SK-N-MC (cell line): ENCODE data around the gene COG5.
"Not testable (repeated sequence)": the region's sequence is repeated elsewhere in the genome, so short reads cannot be mapped to it uniquely, and the experiment has no call there.

Source experiments
- EZH2 ChIP-seq: fragments of 200-600 bp; sonication (generic); IDR thresholded peaks from one replicate; pipeline ENCODE4 v1.6.1; 2017; ENCODE audit warnings: antibody characterized with exemption
- FOXP2 ChIP-seq: optimal IDR thresholded peaks from 2 replicates; pipeline ENCODE3; 2011; ENCODE audit warnings: mild to moderate bottlenecking, moderate library complexity; ENCODE audit not compliant: insufficient read depth; ENCODE audit errors: extremely low read length, control extremely low read depth
- POLR2AphosphoS5 ChIP-seq: IDR thresholded peaks from 2 replicates; pipeline ENCODE4 v1.6.1; 2012; ENCODE audit warnings: mild to moderate bottlenecking, low read depth, low read length, borderline replicate concordance

GRCh38 chr7:107220806-107221205 lies 342.9 kb downstream of the COG5 start:
- not testable (repeated sequence) for TF ChIP-seq EZH2, POLR2AphosphoS5, FOXP2
